OCI-LY7 (cell line): ENCODE results near the gene IDE.

Experiments
- CTCF ChIP-seq: fragments of 200-600 bp; sonication (generic); conservative IDR thresholded peaks from 2 replicates; pipeline ENCODE4 v1.5.1; 2014; ENCODE audit warnings: mild to moderate bottlenecking, antibody characterized with exemption, low read length, moderate library complexity, mixed read lengths
- EZH2phosphoT487 ChIP-seq: fragments of 200-600 bp; sonication (generic); IDR thresholded peaks from 2 replicates; pipeline ENCODE4 v1.6.1; 2018; ENCODE audit warnings: low read depth, borderline replicate concordance, mild to moderate bottlenecking, mixed run types, antibody characterized with exemption, low read length, moderate library complexity, mixed read lengths

- TF ChIP-seq CTCF (no peak), EZH2phosphoT487 (no peak)
These were observed 95.4 kb downstream of the IDE start for GRCh38 chr10:92478536-92478935.
